Esophagus muscularis mucosa (tissue), 4 donors: ENCODE data around the gene PLEKHA3. TPM values are rescaled to one million over a fixed set of nuclear protein-coding genes. Genes with fewer than 3 reads are reported as not detected.
A peak's percentile ranks its signal among the peaks of the same experiment; 100 is the strongest.

ENCODE experiments used
- DNase-seq: peaks from one replicate; pipeline ENCODE4 v3.0.0-alpha.2; 2017; ENCODE audit errors: extremely low spot score
- H3K27ac ChIP-seq, 4 donors: fragments of 200-600 bp; sonication (generic); replicated peaks in 1 of 4; 1 replicate in 3 of 4; 2 replicates in 1 of 4; pipeline ENCODE4 v1.5.1; 2016 to 2019; ENCODE audit warnings: mild to moderate bottlenecking in 1 of 4
- H3K27me3 ChIP-seq, 4 donors: fragments of 200-600 bp; sonication (generic); one replicate each; pipeline versions ENCODE4 v1.5.1 to v1.6.0; 2016 to 2019
- H3K36me3 ChIP-seq, 4 donors: fragments of 200-600 bp; sonication (generic); one replicate each; pipeline ENCODE4 v1.5.1; 2016 to 2019
- H3K4me1 ChIP-seq, 4 donors: fragments of 200-600 bp; sonication (generic); one replicate each; pipeline ENCODE4 v1.5.1; 2016 to 2019
- H3K4me3 ChIP-seq, 4 donors: fragments of 200-600 bp; sonication (generic); 1 replicate in 2 of 4; 2 replicates in 2 of 4; pipeline ENCODE4 v1.5.1; 2016 to 2019; ENCODE audit warnings: mild to moderate bottlenecking in 4 of 4, moderate library complexity in 1 of 4
- H3K9me3 ChIP-seq, 4 donors: fragments of 200-600 bp; sonication (generic); 1 replicate in 3 of 4; 2 replicates in 1 of 4; pipeline ENCODE4 v1.5.1; 2016 to 2019
- EP300 ChIP-seq: sonication (generic); formaldehyde crosslinking; IDR thresholded peaks from one replicate; pipeline ENCODE4 v1.6.1; 2017; ENCODE audit warnings: antibody characterized with exemption
- POLR2A ChIP-seq: fragments of 450-650 bp; IDR thresholded peaks from one replicate; pipeline ENCODE4 v1.6.1; 2017; ENCODE audit warnings: antibody characterized with exemption, moderate library complexity, mild to moderate bottlenecking, low read depth
- POLR2AphosphoS5 ChIP-seq, 2 donors: sonication (generic); formaldehyde crosslinking; IDR thresholded peaks; one replicate each; pipeline ENCODE4 v1.6.1; 2017; ENCODE audit warnings: antibody characterized with exemption in 2 of 2
- WGBS: methylation state at CpG from one replicate; pipeline ENCODE4 v1.1.5; 2018; 5-methylcytosine and 5-hydroxymethylcytosine counted together
- intact Hi-C: fragments of 100-400 bp; cut with DNase I; formaldehyde crosslinking; loops from one replicate; pipeline ENCODE4 v1.15.1; 2023
- total RNA-seq, 4 donors: library from RNA; depleted of rRNA; stranded (reverse); fragments of >200 nt; gene quantifications; one replicate each; pipeline versions ENCODE4 v1.1.0 to v1.2.1, GENCODE V29; 2016
- TF ChIP-seq, protein P1 (sequence below), 3 experiments: fragments of 200-600 bp in 2 of 3; fragments of 450-650 bp in 1 of 3; sonication (generic) in 2 of 3; IDR thresholded peaks; one replicate each; pipeline ENCODE4 v1.5.1; 2017 to 2019; ENCODE audit warnings: antibody characterized with exemption in 3 of 3, mild to moderate bottlenecking in 2 of 3, moderate library complexity in 1 of 3

PLEKHA3 gene
- total RNA-seq, 4 donors from 2014 or later = 20.8 to 30.0 (median 26.5) TPM

DNA sequence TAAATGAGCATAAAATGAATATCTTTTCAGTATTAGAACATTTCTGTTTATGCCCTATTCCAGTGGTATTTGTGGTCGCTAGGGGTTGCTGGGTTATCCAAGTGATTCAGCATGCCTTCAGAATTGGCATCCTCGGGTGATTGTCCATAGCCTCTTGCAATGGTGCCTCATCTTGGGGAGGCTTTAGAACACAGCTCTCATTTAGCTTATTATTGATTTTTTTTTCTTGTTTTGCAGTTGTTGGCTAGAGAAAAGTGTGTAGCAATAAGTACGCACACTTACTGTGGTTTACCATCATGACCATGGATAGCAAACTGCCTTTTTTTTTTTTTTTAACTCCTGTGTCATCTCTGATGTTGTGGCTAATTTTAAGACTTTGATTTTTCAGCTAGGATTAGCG lies 33.6 kb downstream of the PLEKHA3 start:
- no peaks in the 10 kb centered on the region for H3K27me3 ChIP-seq
- no peaks in the 10 kb centered on the region for H3K4me1 ChIP-seq
- H3K9me3 ChIP-seq = no peaks in the 10 kb centered on the region
- TF ChIP-seq, protein P1, sequence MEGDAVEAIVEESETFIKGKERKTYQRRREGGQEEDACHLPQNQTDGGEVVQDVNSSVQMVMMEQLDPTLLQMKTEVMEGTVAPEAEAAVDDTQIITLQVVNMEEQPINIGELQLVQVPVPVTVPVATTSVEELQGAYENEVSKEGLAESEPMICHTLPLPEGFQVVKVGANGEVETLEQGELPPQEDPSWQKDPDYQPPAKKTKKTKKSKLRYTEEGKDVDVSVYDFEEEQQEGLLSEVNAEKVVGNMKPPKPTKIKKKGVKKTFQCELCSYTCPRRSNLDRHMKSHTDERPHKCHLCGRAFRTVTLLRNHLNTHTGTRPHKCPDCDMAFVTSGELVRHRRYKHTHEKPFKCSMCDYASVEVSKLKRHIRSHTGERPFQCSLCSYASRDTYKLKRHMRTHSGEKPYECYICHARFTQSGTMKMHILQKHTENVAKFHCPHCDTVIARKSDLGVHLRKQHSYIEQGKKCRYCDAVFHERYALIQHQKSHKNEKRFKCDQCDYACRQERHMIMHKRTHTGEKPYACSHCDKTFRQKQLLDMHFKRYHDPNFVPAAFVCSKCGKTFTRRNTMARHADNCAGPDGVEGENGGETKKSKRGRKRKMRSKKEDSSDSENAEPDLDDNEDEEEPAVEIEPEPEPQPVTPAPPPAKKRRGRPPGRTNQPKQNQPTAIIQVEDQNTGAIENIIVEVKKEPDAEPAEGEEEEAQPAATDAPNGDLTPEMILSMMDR (IDR thresholded peaks at IDR 0.05) = no peak
- no peak for TF ChIP-seq EP300
- no peak for TF ChIP-seq POLR2A
- no peak overlapping the region for H3K27ac ChIP-seq
- no peak for DNase-seq
- no peak overlapping the region for H3K4me3 ChIP-seq
- 97% methylated on average over 4 of the region's 4 CpGs for WGBS
- peaks cover 10 to 72% (median 21%) of the 10 kb centered on the region in 4 donors for H3K36me3 ChIP-seq
- intact Hi-C loops = no loop called here

- Histone ChIP-seq H3K4me1 (no peaks in the 10 kb centered on the region), H3K9me3 (no peaks in the 10 kb centered on the region), H3K27me3 (no peaks in the 10 kb centered on the region), H3K27ac (no peak overlapping the region), H3K4me3 (no peak overlapping the region), H3K36me3 (peaks cover 13 to 76% (median 20%) of the 10 kb centered on the region in 4 donors)
- TF ChIP-seq EP300 = no peak
- TF ChIP-seq POLR2AphosphoS5 (IDR thresholded peaks at IDR 0.05) = no peak
- no peak for TF ChIP-seq POLR2A
- TF ChIP-seq, protein P1 (IDR thresholded peaks at IDR 0.05) = no peak
- WGBS = 86% methylated on average over 2 of the region's 2 CpGs
- intact Hi-C loops = no loop called here
- DNase-seq = no peak
These were observed 34.4 kb downstream of the PLEKHA3 start for GRCh38 chr2:178514664-178515063.

DNA sequence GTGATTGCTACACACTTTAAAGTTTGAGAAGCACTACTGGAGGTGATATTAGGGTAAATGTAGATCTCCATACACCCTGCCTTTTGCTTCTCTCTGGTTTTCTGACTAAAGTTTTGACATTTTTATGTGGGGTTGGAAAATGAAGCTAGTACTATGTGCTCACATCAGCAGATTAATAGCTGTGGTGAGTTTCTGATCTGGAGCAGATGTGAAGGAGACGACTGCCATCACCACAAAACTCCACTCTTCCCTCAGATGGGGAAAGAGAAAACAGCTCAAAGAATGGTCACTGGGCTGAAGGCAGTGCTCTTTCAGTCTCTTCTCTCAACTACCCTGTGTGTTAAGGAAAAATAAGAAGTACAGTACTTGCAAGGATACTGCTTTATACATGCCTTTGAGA lies 37.2 kb downstream of the PLEKHA3 start:
- H3K9me3 ChIP-seq = no peaks in the 10 kb centered on the region
- peaks cover 12 to 54% (median 17%) of the 10 kb centered on the region in 4 donors for H3K36me3 ChIP-seq
- H3K4me1 ChIP-seq = no peaks in the 10 kb centered on the region
- no peak overlapping the region for H3K27ac ChIP-seq
- DNase-seq = no peak
- WGBS = 78% methylated on average over 1 of the region's 1 CpG
- H3K4me3 ChIP-seq = no peak overlapping the region
- TF ChIP-seq POLR2A = no peak
- TF ChIP-seq, protein P1 (IDR thresholded peaks at IDR 0.05) = no peak
- no peak for TF ChIP-seq POLR2AphosphoS5 (IDR thresholded peaks at IDR 0.05)
- TF ChIP-seq EP300 = no peak
- no peaks in the 10 kb centered on the region for H3K27me3 ChIP-seq
- intact Hi-C loops = no loop called here

GRCh38 chr2:178521304-178522150 lies 41.3 kb downstream of the PLEKHA3 start:
- Histone ChIP-seq H3K27ac (no peak overlapping the region), H3K36me3 (peaks cover 12 to 31% (median 21%) of the 10 kb centered on the region in 4 donors), H3K4me3 (no peak overlapping the region), H3K27me3 (no peaks in the 10 kb centered on the region), H3K4me1 (peaks cover 0 to 13% (median 10%) of the 10 kb centered on the region in 4 donors), H3K9me3 (no peaks in the 10 kb centered on the region)
- intact Hi-C loops = loop anchor here (10.0 kb wide), 1 partner anchor 77 kb away; no protein-coding TSS in a partner anchor
- no peak for DNase-seq
- TF ChIP-seq EP300 (no peak), POLR2AphosphoS5 (IDR thresholded peaks at IDR 0.05) (no peak)
- 89% methylated on average over 11 of the region's 11 CpGs for WGBS

DNA sequence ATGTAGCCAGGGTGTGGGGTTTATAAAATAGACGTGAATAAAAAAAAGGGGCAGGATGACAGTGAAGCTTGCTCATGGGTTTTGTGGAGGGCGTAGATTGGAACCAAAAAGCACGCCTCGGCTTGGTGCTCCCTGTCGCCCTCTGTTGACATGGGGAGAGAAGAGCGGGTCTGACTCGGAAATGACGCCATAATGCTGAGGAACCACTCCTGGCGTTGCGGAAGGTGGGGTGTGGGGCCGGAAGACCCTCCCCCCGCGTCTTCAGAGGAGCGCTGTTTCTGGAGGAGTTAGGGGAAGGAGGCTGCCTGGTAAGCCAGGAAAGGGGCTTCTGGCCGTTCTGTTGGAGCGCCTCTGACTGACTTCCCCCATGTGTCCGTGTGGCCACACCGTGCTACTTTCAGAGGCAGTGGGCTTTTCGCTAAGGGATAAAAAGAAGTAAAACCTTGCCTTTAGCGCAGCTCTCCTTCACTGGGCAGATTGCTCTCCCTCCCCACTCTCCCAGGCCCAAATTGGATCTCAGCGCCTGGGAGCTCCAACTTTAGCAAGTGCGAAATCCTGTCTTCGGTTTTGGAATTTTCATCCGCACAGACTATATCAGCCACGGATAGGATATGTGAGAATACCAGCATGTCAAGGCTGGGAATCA lies 42.8 kb downstream of the PLEKHA3 start:
- TF ChIP-seq POLR2A (no peak), POLR2AphosphoS5 (IDR thresholded peaks at IDR 0.05) (peak; percentile 85 to 91), EP300 (no peak)
- TF ChIP-seq, protein P1 (IDR thresholded peaks at IDR 0.05) = peak; percentile 62 to 79 (median 77)
- Histone ChIP-seq H3K4me3 (peak overlapping the region; percentile 55 to 73 (median 70)), H3K9me3 (no peaks in the 10 kb centered on the region), H3K4me1 (peaks cover 0 to 13% (median 10%) of the 10 kb centered on the region in 4 donors), H3K27me3 (no peaks in the 10 kb centered on the region), H3K36me3 (peaks cover 7 to 38% (median 12%) of the 10 kb centered on the region in 4 donors), H3K27ac (peak overlapping the region; percentile 75 to 83 (median 78))
- 20% methylated on average over 25 of the region's 25 CpGs for WGBS
- peak; percentile 94 for DNase-seq
- intact Hi-C loops = loop anchor here (10.0 kb wide), 1 partner anchor 78 kb away; no protein-coding TSS in a partner anchor
